Activated CD4-positive, alpha-beta T cell treated with anti-CD3 and anti-CD28 coated beads for 1 hour (primary cell): ENCODE results near the gene KCNJ5.

ENCODE experiments used
- DNase-seq: peaks from one replicate; pipeline ENCODE4 v3.0.0-alpha.2; 2020

The KCNJ5 gene

GRCh38 chr11:128890543-128891368 lies at the start of gene KCNJ5:
Gene KCNJ5 (plus strand): TSS chr11:128891356. CDS start chr11:128911274, 19,918 bp downstream.
- DNase-seq = no peak

- DNase-seq = no peak
These were observed 49.6 kb upstream of the KCNJ5 start for GRCh38 chr11:128841461-128842072.

- no peak for DNase-seq
These were observed 47.9 kb upstream of the KCNJ5 start for GRCh38 chr11:128843198-128843785.

- no peak for DNase-seq
These were observed 45.8 kb upstream of the KCNJ5 start for GRCh38 chr11:128845334-128845780.

GRCh38 chr11:128846985-128847384 lies 44.2 kb upstream of the KCNJ5 start:
- DNase-seq = no peak

- DNase-seq = peak; percentile 37
These were observed 42.2 kb upstream of the KCNJ5 start for GRCh38 chr11:128848815-128849455.

GRCh38 chr11:128852327-128853023 lies 38.7 kb upstream of the KCNJ5 start:
- DNase-seq = no peak

GRCh38 chr11:128853559-128853958 lies 37.6 kb upstream of the KCNJ5 start:
- DNase-seq = no peak

- no peak for DNase-seq
These were observed 36.3 kb upstream of the KCNJ5 start for GRCh38 chr11:128854841-128855240.

GRCh38 chr11:128856241-128856640 lies 34.9 kb upstream of the KCNJ5 start:
- no peak for DNase-seq

GRCh38 chr11:128857341-128857740 lies 33.8 kb upstream of the KCNJ5 start:
- no peak for DNase-seq

- DNase-seq = peak; percentile 66
These were observed 31.4 kb upstream of the KCNJ5 start for GRCh38 chr11:128859563-128860441.

GRCh38 chr11:128860571-128861361 lies 30.4 kb upstream of the KCNJ5 start:
- no peak for DNase-seq

GRCh38 chr11:128862406-128862805 lies 28.8 kb upstream of the KCNJ5 start:
- no peak for DNase-seq

GRCh38 chr11:128862908-128863660 lies 28.1 kb upstream of the KCNJ5 start:
- DNase-seq = no peak

GRCh38 chr11:128865490-128865889 lies 25.7 kb upstream of the KCNJ5 start:
- no peak for DNase-seq

GRCh38 chr11:128867277-128867676 lies 23.9 kb upstream of the KCNJ5 start, which contains the start of gene KCNJ1:
Gene KCNJ1 (minus strand): TSS chr11:128867296. CDS start chr11:128840243, 27,053 bp downstream.
- no peak for DNase-seq

- DNase-seq = no peak
These were observed 22.1 kb upstream of the KCNJ5 start for GRCh38 chr11:128868841-128869671.

- no peak for DNase-seq
These were observed 20.0 kb upstream of the KCNJ5 start for GRCh38 chr11:128871168-128871610.
